ENCODE results near the gene PIP5KL1.

PIP5KL1 gene, protein sequence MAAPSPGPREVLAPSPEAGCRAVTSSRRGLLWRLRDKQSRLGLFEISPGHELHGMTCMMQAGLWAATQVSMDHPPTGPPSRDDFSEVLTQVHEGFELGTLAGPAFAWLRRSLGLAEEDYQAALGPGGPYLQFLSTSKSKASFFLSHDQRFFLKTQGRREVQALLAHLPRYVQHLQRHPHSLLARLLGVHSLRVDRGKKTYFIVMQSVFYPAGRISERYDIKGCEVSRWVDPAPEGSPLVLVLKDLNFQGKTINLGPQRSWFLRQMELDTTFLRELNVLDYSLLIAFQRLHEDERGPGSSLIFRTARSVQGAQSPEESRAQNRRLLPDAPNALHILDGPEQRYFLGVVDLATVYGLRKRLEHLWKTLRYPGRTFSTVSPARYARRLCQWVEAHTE

GRCh38 chr9:127930231-127931091, at the start of gene PIP5KL1:
PIP5KL1 (minus strand) TSS chr9:127930777; CDS start chr9:127930752, 25 bp downstream.
- DNase-seq: peak; percentile 83 to 92 (median 85)

DNA sequence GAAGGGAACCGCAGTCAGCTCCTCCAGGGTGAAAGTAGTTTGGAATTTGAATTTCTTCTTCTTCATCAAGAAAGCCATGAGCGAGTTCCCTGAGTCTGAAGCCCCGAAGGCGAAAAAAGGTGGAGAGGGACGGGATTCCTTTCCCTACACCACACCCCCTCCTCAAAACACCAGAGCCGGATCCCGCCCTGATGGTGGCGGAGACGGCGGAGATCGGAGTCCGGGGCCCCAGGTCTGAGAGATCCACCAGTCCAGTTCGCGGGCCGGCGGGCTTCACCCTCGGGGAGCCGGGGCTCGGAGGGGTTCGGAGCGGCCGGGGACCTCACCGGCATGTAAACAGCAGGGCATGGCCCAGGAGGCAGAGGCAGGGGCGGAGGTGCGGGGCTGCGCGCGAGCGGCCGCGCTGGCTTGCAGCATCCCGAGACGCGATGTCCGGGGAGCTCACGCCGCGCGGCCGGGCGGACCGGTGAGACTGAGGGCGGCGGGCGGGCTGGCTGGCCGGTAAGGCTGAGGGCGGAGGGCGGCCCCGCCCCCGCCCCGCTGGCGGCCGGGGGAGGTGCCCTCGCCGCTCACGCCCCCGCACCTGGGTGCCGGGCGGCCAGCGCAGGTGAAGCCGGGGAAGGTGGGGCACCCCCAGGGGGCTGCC, 49.6 kb upstream of the PIP5KL1 start:
- DNase-seq: peak in 2 of 3 donors; percentile 23 to 53

DNA sequence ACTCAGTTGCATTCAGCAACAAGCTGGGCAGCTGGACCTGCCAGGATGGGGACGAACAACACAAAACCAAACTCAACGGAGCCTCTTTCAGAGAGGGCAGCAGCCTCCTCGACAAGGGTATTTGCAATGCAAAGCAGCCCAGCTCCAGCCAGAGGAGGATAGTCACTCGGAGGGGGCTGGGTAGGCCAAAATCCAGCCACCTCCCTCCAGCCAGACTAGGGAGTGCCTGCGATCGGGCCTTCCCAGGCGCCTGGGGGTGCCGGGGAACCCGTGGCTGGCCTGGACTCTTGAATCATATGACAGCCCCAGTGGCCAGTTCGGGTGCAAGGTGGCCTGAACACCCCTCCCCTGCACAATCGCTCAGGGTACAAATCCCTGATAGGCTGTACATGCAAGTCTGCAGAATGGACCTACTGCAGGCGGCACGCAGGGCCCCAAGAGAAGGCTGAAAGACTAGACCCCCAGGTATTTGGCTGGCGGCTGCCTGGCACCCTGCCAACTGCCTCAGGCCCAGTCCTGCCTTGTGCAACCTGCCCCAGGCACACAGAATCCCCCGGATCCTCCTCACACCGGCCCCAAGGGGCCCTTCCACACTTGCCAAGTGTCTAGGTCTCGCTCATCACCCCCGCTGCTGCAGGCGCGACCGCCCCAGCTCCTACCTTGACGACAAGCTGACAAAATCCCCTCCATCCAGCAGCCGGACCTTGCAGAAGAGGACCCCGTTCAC, 48.9 kb upstream of the PIP5KL1 start:
- peak in 2 of 3 donors; percentile 17 to 35 for DNase-seq

- no peak for DNase-seq
Measured at GRCh38 chr9:127979015-127979332, 48.4 kb upstream of the PIP5KL1 start.

DNA sequence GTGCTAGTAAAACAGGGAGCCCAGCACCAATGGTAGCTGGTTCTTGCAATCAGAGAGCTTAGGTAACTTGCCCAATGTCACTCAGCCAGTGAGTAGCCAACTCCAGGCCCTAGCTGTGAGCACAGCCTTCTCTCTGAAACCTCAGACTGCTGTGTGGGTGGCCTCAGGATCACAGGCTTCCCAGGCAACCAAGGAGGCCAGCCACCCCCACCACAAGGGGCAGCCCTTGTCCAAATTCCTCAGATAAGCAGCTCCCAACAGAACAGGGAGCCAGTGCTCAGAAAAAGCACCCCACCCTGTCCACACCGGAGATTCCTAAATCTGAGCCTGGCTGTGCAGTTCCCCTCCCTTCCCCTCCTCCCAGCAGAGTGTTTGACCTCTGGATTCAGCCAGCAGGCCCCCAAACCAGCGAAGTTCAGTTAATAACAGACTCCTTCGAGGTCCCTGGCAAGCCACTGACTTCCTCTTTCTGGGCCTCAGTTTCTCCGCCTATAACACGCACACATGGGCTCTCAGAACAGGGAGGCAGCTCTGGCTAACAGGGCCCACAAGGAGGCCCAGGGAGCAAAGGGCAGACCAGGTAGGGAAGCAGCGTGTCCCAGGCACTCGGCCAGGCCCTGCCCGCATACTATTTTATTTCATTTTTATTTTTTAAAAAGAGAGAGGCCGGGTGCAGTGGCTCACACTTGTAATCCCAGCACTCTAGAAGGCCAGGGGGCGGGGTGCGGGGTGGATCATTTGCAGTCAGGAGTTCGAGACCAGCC, 47.5 kb upstream of the PIP5KL1 start:
- DNase-seq: peak; percentile 67 to 78 (median 73)

DNA sequence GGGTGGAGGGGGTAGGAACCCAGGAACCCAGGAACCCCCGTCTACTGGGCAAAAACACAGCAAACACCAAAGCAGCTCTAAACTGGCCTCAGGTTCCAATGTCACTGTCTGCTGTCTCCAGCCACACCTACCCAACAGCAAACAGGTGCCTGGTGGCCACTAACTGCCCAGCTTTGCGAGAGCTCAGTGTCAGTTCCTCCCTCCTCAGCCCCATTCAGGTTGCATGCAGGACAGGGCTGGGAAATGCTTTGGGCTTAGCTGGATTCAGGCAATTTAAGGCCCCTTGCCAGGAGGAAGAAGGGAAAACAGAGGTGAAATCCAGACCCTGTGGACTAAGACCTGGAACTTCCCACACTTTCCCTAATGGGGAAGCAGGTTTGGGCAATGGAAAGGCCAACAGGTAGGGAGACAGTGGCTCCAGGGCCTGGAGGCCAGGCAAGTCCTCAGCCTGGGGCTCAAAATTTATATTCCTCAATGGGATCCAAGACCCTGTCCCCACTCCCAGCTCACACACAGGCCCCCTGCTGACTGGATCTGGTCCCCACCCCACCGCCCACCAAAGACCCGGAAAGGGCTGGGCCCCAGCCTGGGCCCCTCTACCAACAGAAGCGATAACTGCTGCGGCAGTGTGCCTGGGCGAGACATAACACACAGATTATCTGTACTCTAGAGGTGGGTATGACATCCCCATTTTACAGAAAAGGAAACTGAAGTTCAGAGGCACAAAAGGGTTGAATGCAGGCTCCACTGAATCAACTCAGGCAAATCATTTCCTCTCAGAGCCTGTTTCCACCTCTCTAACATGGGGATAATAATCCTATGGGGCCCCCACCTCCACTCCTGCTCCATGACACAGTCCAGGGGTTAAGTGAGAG, 46.7 kb upstream of the PIP5KL1 start:
- peak; percentile 45 to 57 (median 47) for DNase-seq

DNA sequence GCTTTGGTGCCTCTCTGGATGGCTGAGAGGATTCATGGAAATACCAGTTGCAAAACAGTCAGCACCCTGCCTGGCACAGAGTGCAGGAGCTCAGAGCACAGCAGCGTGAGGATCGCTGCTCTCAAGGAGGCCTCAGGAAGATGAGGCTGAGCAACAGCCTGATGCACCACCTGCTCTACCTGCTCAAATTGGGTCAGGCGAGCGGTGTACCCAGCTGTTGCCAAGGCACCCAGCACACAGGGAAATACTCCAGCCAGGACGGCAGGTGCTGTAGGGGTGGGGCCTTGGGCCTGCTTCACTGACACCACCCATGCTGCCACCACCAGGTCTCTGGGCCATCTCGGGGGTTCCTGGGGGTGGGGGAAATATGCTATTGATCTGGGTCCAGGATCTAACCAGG, 45.9 kb upstream of the PIP5KL1 start:
- no peak for DNase-seq

GRCh38 chr9:127975376-127976315, 45.1 kb upstream of the PIP5KL1 start:
- no peak for DNase-seq

GRCh38 chr9:127974769-127975261, 44.2 kb upstream of the PIP5KL1 start:
- DNase-seq: no peak

- DNase-seq: no peak
Measured at GRCh38 chr9:127974001-127974768, 43.6 kb upstream of the PIP5KL1 start.

- no peak for DNase-seq
Measured at GRCh38 chr9:127973169-127974000, 42.8 kb upstream of the PIP5KL1 start.

- DNase-seq: no peak
Measured at GRCh38 chr9:127972236-127972871, 41.8 kb upstream of the PIP5KL1 start.

- peak; percentile 67 to 76 (median 72) for DNase-seq
Measured at GRCh38 chr9:127971357-127972235, 41.0 kb upstream of the PIP5KL1 start.

DNA sequence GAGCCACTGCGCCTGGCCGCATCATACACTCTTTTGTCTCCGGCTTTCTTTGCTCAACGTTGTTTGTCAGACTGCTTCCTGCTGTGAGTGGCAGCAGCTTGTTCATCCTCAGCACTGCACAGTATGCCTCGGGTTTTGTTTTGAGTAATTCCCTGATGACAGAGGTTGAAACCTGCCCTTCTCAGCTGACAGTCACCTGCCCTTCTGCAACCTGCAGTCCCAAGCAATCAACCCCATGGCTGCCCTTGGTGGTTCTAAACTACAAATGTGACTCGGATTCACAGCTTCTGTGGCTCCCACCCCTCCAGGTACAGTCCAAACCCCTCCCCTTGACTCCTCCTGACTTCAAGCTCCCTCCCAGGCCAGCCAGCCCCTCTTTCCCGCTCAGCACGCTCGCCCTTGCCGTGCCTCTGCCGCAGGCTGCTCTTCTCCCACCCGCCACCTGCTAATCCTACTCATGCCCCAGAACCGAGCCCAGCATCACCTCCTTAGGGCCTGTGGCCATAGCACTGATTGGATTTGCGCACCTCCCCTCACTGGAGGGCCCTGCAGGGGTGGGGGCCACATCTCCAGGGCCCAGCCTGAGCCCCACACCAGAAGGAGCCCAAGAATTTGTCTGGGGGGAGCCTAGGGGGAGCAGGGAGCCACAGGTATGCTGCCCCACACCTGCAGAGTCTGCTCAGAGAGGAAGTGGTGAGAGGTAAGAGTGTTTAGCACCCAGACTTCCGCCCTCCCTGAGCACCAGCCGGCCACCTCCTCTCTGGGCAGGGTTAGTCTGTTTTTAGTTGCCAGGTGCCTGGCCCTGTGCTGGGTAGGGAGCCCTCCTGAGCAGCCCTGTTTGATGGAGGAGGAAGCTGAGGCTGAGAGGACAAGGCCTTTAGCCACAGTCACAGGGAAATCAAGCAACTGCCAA, 40.1 kb upstream of the PIP5KL1 start:
- no peak for DNase-seq

All from suppressor macrophage treated with lipopolysaccharide for 1 hour (primary cell).